HCT116 (cell line): ENCODE measurements around the gene C1orf116. TPM values are rescaled to one million over a fixed set of nuclear protein-coding genes. Genes with fewer than 3 reads are reported as not detected.

ENCODE experiments used
- ATAC-seq: fragments of 200-7000 bp; cut with Tn5 transposase; 2 replicates; pipeline ENCODE4 v1.9.1; 2020; ENCODE audit warnings: mild to moderate bottlenecking, moderate library complexity
- BruUV-seq: library from RNA; stranded (reverse); fragments of 400-500 nt; replicated peaks from 2 replicates; lab custom pipeline; 2021; lab: Mats Ljungman, UMichigan
- CTCF ChIA-PET: fragments of 300-600 bp; sonication (Branson Sonifier 250); formaldehyde crosslinking; loops from one replicate; lab custom pipeline; 2021; ENCODE audit warnings: antibody characterized with exemption; lab: Charles Lee
- POLR2A ChIA-PET: fragments of 300-600, 350-600 bp; sonication (Branson Sonifier 250); formaldehyde crosslinking; loops from one replicate; lab custom pipeline; 2021; ENCODE audit warnings: antibody characterized with exemption; lab: Charles Lee
- RAD21 ChIA-PET, 2 experiments: fragments of 300-600 bp; sonication (Branson Sonifier 250); formaldehyde crosslinking; loops; one replicate each; lab custom pipeline; 2023; ENCODE audit warnings: low total read pairs in 2 of 2; ENCODE audit not compliant: uncharacterized antibody in 2 of 2, unreplicated experiment in 2 of 2, low non-redundant PET in 1 of 2; lab: Charles Lee
- DNase-seq: peaks from one replicate; pipeline ENCODE4 v3.0.0-alpha.2; 2010; ENCODE audit warnings: low read depth, low spot score
- H2AFZ ChIP-seq: fragments of 200-600 bp; shearing (Covaris generic), sonication (generic); 2 replicates; pipeline ENCODE4 v1.6.1; 2017; ENCODE audit warnings: low read depth, mixed run types, mixed read lengths, antibody characterized with exemption, low read length; ENCODE audit not compliant: poor library complexity, severe bottlenecking
- H3K27ac ChIP-seq: 2 replicates; pipeline ENCODE4 v1.5.1; 2012; ENCODE audit warnings: low read depth, low read length
- H3K27me3 ChIP-seq: fragments of 200-600 bp; sonication (generic); 2 replicates; pipeline ENCODE4 v1.6.1; 2016; ENCODE audit warnings: mixed run types, low read length, mixed read lengths; ENCODE audit not compliant: insufficient read depth
- H3K36me3 ChIP-seq, 2 experiments: fragments of 200-500 bp in 1 of 2; fragments of 200-600 bp in 1 of 2; sonication (Bioruptor generic) in 1 of 2; sonication (generic) in 1 of 2; 2 replicates each; pipeline versions ENCODE4 v1.5.1 to v1.6.1; 2014 to 2016; ENCODE audit warnings: low read length in 2 of 2, inconsistent platforms in 1 of 2, mixed read lengths in 1 of 2, mixed run types in 1 of 2; ENCODE audit not compliant: insufficient read depth in 2 of 2, control insufficient read depth in 1 of 2
- H3K4me1 ChIP-seq, 2 experiments: fragments of 200-600 bp in 1 of 2; sonication (generic) in 1 of 2; 2 replicates each; pipeline versions ENCODE4 v1.5.1 to v1.6.1; 2012 to 2017; ENCODE audit warnings: low read length in 2 of 2, inconsistent platforms in 1 of 2, mild to moderate bottlenecking in 1 of 2, mixed read lengths in 1 of 2, mixed run types in 1 of 2, moderate library complexity in 1 of 2; ENCODE audit not compliant: insufficient read depth in 2 of 2, control insufficient read depth in 1 of 2
- H3K4me2 ChIP-seq: fragments of 200-600 bp; sonication (generic); 2 replicates; pipeline ENCODE4 v1.6.1; 2017; ENCODE audit warnings: mixed run types, low read length, mixed read lengths
- H3K4me3 ChIP-seq, 2 experiments: fragments of 200-600 bp in 1 of 2; sonication (generic) in 1 of 2; replicated peaks in 1 of 2; 2 replicates each; pipeline ENCODE4 v1.5.1; 2011 to 2016; ENCODE audit warnings: low read length in 2 of 2, control low read depth in 1 of 2, low read depth in 1 of 2, mild to moderate bottlenecking in 1 of 2, mixed read lengths in 1 of 2, mixed run types in 1 of 2
- H3K79me2 ChIP-seq: fragments of 200-600 bp; sonication (generic); 2 replicates; pipeline ENCODE4 v1.6.1; 2017; ENCODE audit warnings: mild to moderate bottlenecking, mixed run types, low read length, moderate library complexity, mixed read lengths; ENCODE audit not compliant: insufficient read depth
- H3K9ac ChIP-seq: fragments of 200-600 bp; sonication (generic); 2 replicates; pipeline ENCODE4 v1.6.1; 2016; ENCODE audit warnings: low read length, mixed read lengths
- H3K9me2 ChIP-seq: fragments of 200-600 bp; sonication (generic), shearing (Covaris generic); 2 replicates; pipeline ENCODE4 v1.6.1; 2017; ENCODE audit warnings: mixed run types, mild to moderate bottlenecking, moderate library complexity; ENCODE audit not compliant: insufficient read depth
- H3K9me3 ChIP-seq, 2 experiments: fragments of 200-500 bp in 1 of 2; fragments of 200-600 bp in 1 of 2; sonication (Bioruptor generic) in 1 of 2; sonication (generic) in 1 of 2; 2 replicates each; pipeline ENCODE4 v1.6.1; 2014 to 2017; ENCODE audit warnings: low read length in 2 of 2, mixed read lengths in 2 of 2, inconsistent platforms in 1 of 2, low read depth in 1 of 2, mild to moderate bottlenecking in 1 of 2, mixed run types in 1 of 2, moderate library complexity in 1 of 2; ENCODE audit not compliant: control insufficient read depth in 1 of 2, insufficient read depth in 1 of 2
- H4K20me1 ChIP-seq: fragments of 200-600 bp; sonication (generic), shearing (Covaris generic); 2 replicates; pipeline ENCODE4 v1.6.1; 2017; ENCODE audit warnings: mixed run types, mild to moderate bottlenecking, moderate library complexity; ENCODE audit not compliant: insufficient read depth
- ATF3 ChIP-seq: IDR thresholded peaks from 2 replicates; pipeline ENCODE4 v1.6.1; 2012
- CBX3 ChIP-seq: IDR thresholded peaks from 2 replicates; pipeline ENCODE4 v1.6.1; 2012; ENCODE audit warnings: low read depth
- CEBPB ChIP-seq: IDR thresholded peaks from 2 replicates; pipeline ENCODE4 v1.6.1; 2012; ENCODE audit warnings: low read depth
- EGR1 ChIP-seq: IDR thresholded peaks from 2 replicates; pipeline ENCODE4 v1.6.1; 2012; ENCODE audit warnings: low read depth
- ELF1 ChIP-seq: IDR thresholded peaks from 2 replicates; pipeline ENCODE4 v1.6.1; 2012; ENCODE audit warnings: low read depth, borderline replicate concordance
- JUND ChIP-seq: IDR thresholded peaks from 2 replicates; pipeline ENCODE4 v1.6.1; 2012
- MAX ChIP-seq: IDR thresholded peaks from 2 replicates; pipeline ENCODE4 v1.6.1; 2012
- POLR2A ChIP-seq: IDR thresholded peaks from 2 replicates; pipeline ENCODE4 v1.7.0; 2011; ENCODE audit warnings: borderline replicate concordance; ENCODE audit not compliant: insufficient read depth, insufficient read length; ENCODE audit errors: extremely low read depth
- RAD21 ChIP-seq: IDR thresholded peaks from 2 replicates; pipeline ENCODE4 v1.6.1; 2012; ENCODE audit warnings: low read depth, mild to moderate bottlenecking
- TCF7L2 ChIP-seq: IDR thresholded peaks from 2 replicates; pipeline ENCODE4 v1.7.0; 2011; ENCODE audit warnings: borderline replicate concordance, inconsistent platforms; ENCODE audit not compliant: insufficient read depth, insufficient read length; ENCODE audit errors: extremely low read depth
- ZFX ChIP-seq: fragments of 450-650 bp; IDR thresholded peaks from 2 replicates; pipeline ENCODE4 v1.6.1; 2017
- intact Hi-C: fragments of 100-400 bp; cut with micrococcal nuclease; formaldehyde crosslinking; loops from 2 replicates; pipeline ENCODE4 v1.10.0; 2022
- total RNA-seq: library from RNA; stranded (reverse); gene quantifications from one replicate; pipeline ENCODE4 v1.2.1, GENCODE V29; 2021; ENCODE audit not compliant: unreplicated experiment

Gene C1orf116
- total RNA-seq, 1 experiment from 2014 or later = 3.6 TPM

GRCh38 chr1:207032528-207033017, at the start of gene C1orf116 (continued):
- TF ChIP-seq MAX (no peak), CBX3 (peak; percentile 54; the same call in 1 of the 2 replicates)

- no peak for ATAC-seq
- Histone ChIP-seq H3K9me3 (no peaks in the 10 kb centered on the region), H3K4me2 (no peak overlapping the region), H3K36me3 (no peaks in the 10 kb centered on the region), H3K4me3 (no peak overlapping the region), H3K9me2 (no peaks in the 10 kb centered on the region), H3K27me3 (0 out of 2 replicates have a peak, but pooled peaks cover 3% of the 10 kb centered on the region), H2AFZ (no peak overlapping the region), H3K9ac (no peak overlapping the region), H3K27ac (no peak overlapping the region), H4K20me1 (no peaks in the 10 kb centered on the region), H3K4me1 (peaks cover 0 to 4% of the 10 kb centered on the region in 2 experiments; a peak in 2 of 4 replicates), H3K79me2 (no peaks in the 10 kb centered on the region)
- no peak for DNase-seq
- intact Hi-C loops = loop anchor here (10.0 kb wide), 1 partner anchor 593 kb away; no protein-coding TSS in a partner anchor
- no TSS peak for BruUV-seq
- TF ChIP-seq ATF3 (no peak), CEBPB (no peak), POLR2A (no peak), ELF1 (no peak), EGR1 (no peak), RAD21 (no peak), CBX3 (no peak), JUND (no peak), ZFX (no peak), MAX (no peak), TCF7L2 (no peak)
- ChIA-PET RAD21 (no interaction called here), CTCF (interaction anchor here (4.2 to 4.8 kb wide), 2 partner anchors 323 to 418 kb away, joined by 19 to 33 read pairs; no protein-coding TSS in a partner anchor), POLR2A (no interaction called here)
These were observed 49.2 kb upstream of the C1orf116 start for GRCh38 chr1:207081806-207082205.
